ENCODE measurements around the gene INTS2.

GRCh38 chr17:61833536-61834193 lies 94.1 kb downstream of the INTS2 start:
- TF ChIP-seq POLR2AphosphoS5 (IDR thresholded peaks at IDR 0.05; ENCODE audit: borderline replicate concordance, low read depth, low read length) (no peak), EZH2 (IDR thresholded peaks at IDR 0.05) (no peak), FOXP2 (optimal IDR thresholded peaks at IDR 0.05; ENCODE audit: control extremely low read depth, extremely low read length, insufficient read depth) (no peak)
